ENCODE results near the gene STYXL1. TPM values are rescaled to one million over a fixed set of nuclear protein-coding genes. Genes with fewer than 3 reads are reported as not detected.

STYXL1 gene
- total and polyA plus RNA-seq, 2 experiments from 2014 or later: 28.0 to 39.2 TPM

GRCh38 chr7:76072243-76073148 is 24.7 kb upstream of the STYXL1 start:
- ATAC-seq: no peak
- Histone ChIP-seq H3K4me1 (ENCODE audit: insufficient read depth) (no peaks in the 10 kb centered on the region), H3F3A (replicated peaks; ENCODE audit: low read depth) (no peaks in the 10 kb centered on the region), H2AFZ (no peak overlapping the region; the same call in 1 of the 2 replicates), H3K36me3 (ENCODE audit: insufficient read depth) (no peaks in the 10 kb centered on the region), H3K4me2 (no peak overlapping the region), H3K9me2 (ENCODE audit: insufficient read depth) (no peaks in the 10 kb centered on the region), H3K27me3 (ENCODE audit: insufficient read depth) (no peaks in the 10 kb centered on the region), H3K4me3 (no peak overlapping the region), H3K79me2 (replicated peaks; ENCODE audit: insufficient read depth) (no peaks in the 10 kb centered on the region), H4K20me1 (replicated peaks; ENCODE audit: insufficient read depth) (no peaks in the 10 kb centered on the region), H3K27ac (ENCODE audit: low read depth) (no peak overlapping the region)
- no peaks in the 10 kb centered on the region; the same call in 2 of the 3 replicates for H3K36me3 Mint-ChIP-seq (ENCODE audit: low read depth)
- peaks cover 3% of the 10 kb centered on the region for H3K27me3 Mint-ChIP-seq (ENCODE audit: insufficient read depth, low read depth, poor library complexity)
- no peak overlapping the region for H3K4me3 Mint-ChIP-seq
- TF ChIP-seq ZNF331 (CRISPR knock-in tag; IDR thresholded peaks at IDR 0.05; ENCODE audit: low read depth) (no peak), JUNB (IDR thresholded peaks at IDR 0.05; ENCODE audit: unreplicated experiment) (no peak), EZH2phosphoT487 (IDR thresholded peaks at IDR 0.05; ENCODE audit: unreplicated experiment) (no peak), EZH2 (IDR thresholded peaks at IDR 0.05; ENCODE audit: low read depth, unreplicated experiment) (no peak), NANOG (IDR thresholded peaks at IDR 0.05; ENCODE audit: borderline replicate concordance) (no peak), CREB1 (CRISPR knock-in tag; IDR thresholded peaks at IDR 0.05; ENCODE audit: low read depth) (no peak), ZNF462 (CRISPR knock-in tag; IDR thresholded peaks at IDR 0.05) (no peak)
- TF ChIP-seq, protein P1, sequence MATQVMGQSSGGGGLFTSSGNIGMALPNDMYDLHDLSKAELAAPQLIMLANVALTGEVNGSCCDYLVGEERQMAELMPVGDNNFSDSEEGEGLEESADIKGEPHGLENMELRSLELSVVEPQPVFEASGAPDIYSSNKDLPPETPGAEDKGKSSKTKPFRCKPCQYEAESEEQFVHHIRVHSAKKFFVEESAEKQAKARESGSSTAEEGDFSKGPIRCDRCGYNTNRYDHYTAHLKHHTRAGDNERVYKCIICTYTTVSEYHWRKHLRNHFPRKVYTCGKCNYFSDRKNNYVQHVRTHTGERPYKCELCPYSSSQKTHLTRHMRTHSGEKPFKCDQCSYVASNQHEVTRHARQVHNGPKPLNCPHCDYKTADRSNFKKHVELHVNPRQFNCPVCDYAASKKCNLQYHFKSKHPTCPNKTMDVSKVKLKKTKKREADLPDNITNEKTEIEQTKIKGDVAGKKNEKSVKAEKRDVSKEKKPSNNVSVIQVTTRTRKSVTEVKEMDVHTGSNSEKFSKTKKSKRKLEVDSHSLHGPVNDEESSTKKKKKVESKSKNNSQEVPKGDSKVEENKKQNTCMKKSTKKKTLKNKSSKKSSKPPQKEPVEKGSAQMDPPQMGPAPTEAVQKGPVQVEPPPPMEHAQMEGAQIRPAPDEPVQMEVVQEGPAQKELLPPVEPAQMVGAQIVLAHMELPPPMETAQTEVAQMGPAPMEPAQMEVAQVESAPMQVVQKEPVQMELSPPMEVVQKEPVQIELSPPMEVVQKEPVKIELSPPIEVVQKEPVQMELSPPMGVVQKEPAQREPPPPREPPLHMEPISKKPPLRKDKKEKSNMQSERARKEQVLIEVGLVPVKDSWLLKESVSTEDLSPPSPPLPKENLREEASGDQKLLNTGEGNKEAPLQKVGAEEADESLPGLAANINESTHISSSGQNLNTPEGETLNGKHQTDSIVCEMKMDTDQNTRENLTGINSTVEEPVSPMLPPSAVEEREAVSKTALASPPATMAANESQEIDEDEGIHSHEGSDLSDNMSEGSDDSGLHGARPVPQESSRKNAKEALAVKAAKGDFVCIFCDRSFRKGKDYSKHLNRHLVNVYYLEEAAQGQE (IDR thresholded peaks at IDR 0.05; ENCODE audit: unreplicated experiment): no peak
- TF ChIP-seq, protein P2, sequence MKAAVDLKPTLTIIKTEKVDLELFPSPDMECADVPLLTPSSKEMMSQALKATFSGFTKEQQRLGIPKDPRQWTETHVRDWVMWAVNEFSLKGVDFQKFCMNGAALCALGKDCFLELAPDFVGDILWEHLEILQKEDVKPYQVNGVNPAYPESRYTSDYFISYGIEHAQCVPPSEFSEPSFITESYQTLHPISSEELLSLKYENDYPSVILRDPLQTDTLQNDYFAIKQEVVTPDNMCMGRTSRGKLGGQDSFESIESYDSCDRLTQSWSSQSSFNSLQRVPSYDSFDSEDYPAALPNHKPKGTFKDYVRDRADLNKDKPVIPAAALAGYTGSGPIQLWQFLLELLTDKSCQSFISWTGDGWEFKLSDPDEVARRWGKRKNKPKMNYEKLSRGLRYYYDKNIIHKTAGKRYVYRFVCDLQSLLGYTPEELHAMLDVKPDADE (IDR thresholded peaks at IDR 0.05): no peak
- TF ChIP-seq, protein P3, sequence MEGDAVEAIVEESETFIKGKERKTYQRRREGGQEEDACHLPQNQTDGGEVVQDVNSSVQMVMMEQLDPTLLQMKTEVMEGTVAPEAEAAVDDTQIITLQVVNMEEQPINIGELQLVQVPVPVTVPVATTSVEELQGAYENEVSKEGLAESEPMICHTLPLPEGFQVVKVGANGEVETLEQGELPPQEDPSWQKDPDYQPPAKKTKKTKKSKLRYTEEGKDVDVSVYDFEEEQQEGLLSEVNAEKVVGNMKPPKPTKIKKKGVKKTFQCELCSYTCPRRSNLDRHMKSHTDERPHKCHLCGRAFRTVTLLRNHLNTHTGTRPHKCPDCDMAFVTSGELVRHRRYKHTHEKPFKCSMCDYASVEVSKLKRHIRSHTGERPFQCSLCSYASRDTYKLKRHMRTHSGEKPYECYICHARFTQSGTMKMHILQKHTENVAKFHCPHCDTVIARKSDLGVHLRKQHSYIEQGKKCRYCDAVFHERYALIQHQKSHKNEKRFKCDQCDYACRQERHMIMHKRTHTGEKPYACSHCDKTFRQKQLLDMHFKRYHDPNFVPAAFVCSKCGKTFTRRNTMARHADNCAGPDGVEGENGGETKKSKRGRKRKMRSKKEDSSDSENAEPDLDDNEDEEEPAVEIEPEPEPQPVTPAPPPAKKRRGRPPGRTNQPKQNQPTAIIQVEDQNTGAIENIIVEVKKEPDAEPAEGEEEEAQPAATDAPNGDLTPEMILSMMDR (conservative IDR thresholded peaks at IDR 0.05; ENCODE audit: low read depth in 2 of 2): no peak
- no peaks in the 10 kb centered on the region; the same call in 2 of the 3 replicates for H3K9me3 Mint-ChIP-seq
- H3K27ac Mint-ChIP-seq: no peak overlapping the region
- no peak for DNase-seq (ENCODE audit: low spot score)
- peaks cover 8% of the 10 kb centered on the region for H3K4me1 Mint-ChIP-seq

All from GM23338 (cell line).